Camera-type eye (tissue), 1 donor: Measurements from ENCODE around the gene LIN28A. TPM values are rescaled to one million over a fixed set of nuclear protein-coding genes. Genes with fewer than 3 reads are reported as not detected.

Experiments used
- total RNA-seq: library from RNA; depleted of rRNA; stranded (reverse); fragments of >200 nt; gene quantifications from one replicate; pipeline ENCODE4 v1.2.3, GENCODE V29; 2014

The LIN28A gene
- not detected for total RNA-seq

GRCh38 chr1:26410706-26411623 is at the start of gene LIN28A:
TSS of gene LIN28A (plus strand) at chr1:26410817. CDS start at chr1:26410892, 75 bp downstream.

DNA sequence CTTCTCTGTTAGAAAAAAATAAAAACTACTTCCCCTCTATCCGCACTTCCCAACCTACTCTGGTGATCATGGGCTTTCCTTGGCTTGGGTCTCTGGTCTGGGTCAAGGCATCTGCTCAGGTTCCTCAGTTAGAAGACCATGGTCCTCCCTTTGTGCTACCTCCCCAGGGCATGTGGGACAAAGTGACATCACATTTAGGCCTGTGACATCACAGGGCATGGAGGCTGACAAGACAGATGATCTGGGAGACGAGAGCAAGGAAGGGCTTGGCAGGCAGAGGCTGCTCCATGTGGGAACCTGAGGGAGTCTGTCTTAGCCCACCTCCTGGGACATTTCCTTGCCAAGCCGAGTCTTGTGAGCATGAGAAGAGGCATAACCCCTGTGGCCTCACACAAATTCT is 38.0 kb upstream of the LIN28A start, which contains the start of gene ZNF683:
ZNF683 (minus strand) TSS at position 140 of the 400 bp plus-strand sequence. CDS start 4,179 bp downstream, outside the sequence.

GRCh38 chr1:26431979-26432695 is 21.5 kb downstream of the LIN28A start, which contains the start of gene DHDDS:
TSS of gene DHDDS (plus strand) at chr1:26432321. CDS start at chr1:26432946, 625 bp downstream.

DNA sequence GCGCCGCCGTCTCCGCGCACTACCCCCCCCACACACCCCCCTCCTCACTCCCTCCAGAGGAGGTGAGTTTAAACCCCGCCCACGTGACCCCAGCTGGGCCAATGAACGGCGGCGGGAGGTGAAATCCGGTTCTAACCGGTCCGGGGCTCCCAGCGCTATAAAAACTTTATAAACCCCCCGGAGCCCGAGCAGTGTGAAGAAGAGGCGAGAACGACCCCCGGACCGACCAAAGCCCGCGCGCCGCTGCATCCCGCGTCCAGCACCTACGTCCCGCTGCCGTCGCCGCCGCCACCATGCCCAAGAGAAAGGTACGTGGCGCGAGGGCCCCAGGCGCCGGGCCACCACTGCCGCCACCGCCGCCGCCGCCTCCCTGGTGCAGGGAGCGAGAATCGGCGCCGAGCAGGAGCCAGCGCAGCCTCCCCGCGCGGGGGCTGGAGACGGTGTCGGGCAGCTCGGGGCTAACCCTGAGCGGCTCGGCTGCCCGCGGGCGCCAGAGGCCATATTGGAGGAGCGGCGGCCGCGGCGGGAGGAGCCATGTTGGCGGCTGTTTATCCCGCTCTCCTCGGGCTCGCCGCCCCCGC is 61.8 kb downstream of the LIN28A start, which contains the start of gene HMGN2:
HMGN2 (plus strand) TSS at position 121 of the 581 bp plus-strand sequence; CDS start at position 294, 173 bp downstream.

Other genes with a start within 250 kb of the LIN28A start
- gene C1orf232, start 241.9 kb upstream of the LIN28A start, total RNA-seq = not detected
- gene ZNF593, start 240.9 kb upstream of the LIN28A start, total RNA-seq = 11.1 TPM
- gene ZNF593OS, start 239.0 kb upstream of the LIN28A start, total RNA-seq = 41.3 TPM
- 8.4 TPM for gene CNKSR1, start 233.3 kb upstream of the LIN28A start, total RNA-seq
- not detected for gene CATSPER4, start 220.2 kb upstream of the LIN28A start, total RNA-seq
- gene CEP85, start 176.6 kb upstream of the LIN28A start, total RNA-seq = 27.4 TPM
- gene SH3BGRL3, start 130.7 kb upstream of the LIN28A start, total RNA-seq = 9.1 TPM
- 25.1 TPM for gene UBXN11, start 104.2 kb upstream of the LIN28A start, total RNA-seq
- not detected for gene CD52, start 92.9 kb upstream of the LIN28A start, total RNA-seq
- 1.9 TPM for gene CRYBG2, start 56.7 kb upstream of the LIN28A start, total RNA-seq
- gene ZNF683, start 38.1 kb upstream of the LIN28A start, total RNA-seq = not detected
- 47.7 TPM for gene DHDDS, start 21.5 kb downstream of the LIN28A start, total RNA-seq
- gene HMGN2, start 61.6 kb downstream of the LIN28A start, total RNA-seq = 449 TPM
- gene RPS6KA1, start 118.9 kb downstream of the LIN28A start, total RNA-seq = 10.8 TPM